ENCODE measurements around the gene RRP8.

Gene RRP8

DNA sequence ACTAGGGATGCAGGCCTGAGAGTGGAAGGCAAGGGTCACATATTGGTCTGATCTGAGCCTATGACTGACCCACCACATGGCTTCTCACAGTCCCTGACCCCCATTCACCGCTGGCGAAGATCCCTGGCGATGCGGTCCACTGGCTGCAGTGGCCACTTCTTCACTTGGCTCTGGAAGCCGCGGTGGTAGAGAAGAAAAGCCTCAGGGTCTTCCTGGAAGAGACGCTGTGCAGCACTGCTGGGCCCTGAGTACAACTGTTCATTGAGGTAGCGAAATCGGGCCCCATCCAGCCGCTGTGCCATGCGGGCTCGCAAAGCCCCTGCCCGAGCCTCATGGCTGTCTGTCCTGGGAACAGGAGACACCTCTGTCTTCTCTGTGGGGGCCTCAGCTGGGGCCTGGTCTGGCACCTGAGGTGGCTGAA lies 2.4 kb downstream of the RRP8 start:
- DNase-seq (ENCODE audit: low read depth, low spot score), result no peak

DNA sequence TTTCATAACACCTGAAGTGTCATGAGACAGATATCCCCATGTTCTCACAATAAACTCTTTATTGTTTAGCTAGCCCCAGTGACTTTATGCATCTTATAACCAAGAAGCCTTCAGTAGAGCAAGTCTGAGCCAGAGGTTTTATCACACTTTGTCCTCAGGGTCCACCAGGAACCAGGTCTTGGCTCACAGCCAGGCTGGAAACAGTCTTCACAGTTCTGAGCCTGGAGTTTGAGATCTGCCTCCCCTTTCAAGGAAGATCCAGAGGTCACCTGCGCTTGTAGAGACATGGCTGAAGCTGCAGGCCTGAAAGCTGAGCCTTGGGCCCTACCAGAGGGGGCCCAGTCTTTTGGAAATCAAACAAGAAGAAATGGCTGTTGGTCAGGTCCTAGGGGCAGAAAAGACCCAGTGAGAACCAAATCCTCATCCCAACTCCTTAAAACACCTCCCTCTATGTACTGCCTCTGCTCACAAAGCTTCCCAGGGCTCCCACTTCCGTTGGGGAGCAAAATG lies 3.5 kb downstream of the RRP8 start:
- no peak for DNase-seq (ENCODE audit: low read depth, low spot score)

DNA sequence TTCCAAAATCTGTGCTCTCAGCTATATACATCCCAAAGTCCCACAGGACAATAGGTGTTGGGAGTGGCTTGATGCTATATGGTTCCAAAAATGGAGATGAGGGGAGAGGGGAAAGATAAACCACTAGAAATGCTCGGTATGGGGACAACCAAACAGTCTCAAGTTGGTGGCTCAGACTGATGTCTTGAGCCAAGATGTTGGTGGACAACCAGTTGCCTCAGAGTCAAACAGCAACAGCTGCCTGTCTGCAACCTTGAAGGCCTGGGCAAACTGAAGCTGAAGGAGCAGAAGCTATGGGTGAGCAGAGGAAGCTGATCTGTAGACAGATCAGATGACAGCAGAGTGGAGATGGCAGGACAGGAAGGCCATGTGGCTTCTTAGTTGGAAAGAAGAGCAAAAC lies 4.0 kb downstream of the RRP8 start:
- DNase-seq (ENCODE audit: low read depth, low spot score), result no peak

DNA sequence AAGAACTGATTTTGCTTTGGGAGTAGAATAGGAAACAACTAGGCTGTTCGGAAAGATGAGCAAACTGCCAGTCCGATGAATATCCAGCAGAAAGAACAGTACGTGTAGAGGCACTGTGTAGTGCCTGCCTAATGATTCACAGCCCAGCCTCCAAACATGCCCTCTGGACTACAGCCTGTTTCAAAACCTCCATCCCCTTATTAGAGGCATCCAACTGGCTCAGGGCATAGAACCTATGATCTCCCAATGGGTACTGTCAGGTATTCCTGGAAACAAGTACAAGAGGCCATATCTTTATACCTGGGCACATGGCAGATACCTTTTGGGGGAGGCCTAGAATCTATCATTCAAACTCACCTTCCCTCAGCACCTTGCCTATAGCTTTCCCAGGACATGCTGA lies 4.9 kb downstream of the RRP8 start:
- no peak for DNase-seq (ENCODE audit: low read depth, low spot score)

DNA sequence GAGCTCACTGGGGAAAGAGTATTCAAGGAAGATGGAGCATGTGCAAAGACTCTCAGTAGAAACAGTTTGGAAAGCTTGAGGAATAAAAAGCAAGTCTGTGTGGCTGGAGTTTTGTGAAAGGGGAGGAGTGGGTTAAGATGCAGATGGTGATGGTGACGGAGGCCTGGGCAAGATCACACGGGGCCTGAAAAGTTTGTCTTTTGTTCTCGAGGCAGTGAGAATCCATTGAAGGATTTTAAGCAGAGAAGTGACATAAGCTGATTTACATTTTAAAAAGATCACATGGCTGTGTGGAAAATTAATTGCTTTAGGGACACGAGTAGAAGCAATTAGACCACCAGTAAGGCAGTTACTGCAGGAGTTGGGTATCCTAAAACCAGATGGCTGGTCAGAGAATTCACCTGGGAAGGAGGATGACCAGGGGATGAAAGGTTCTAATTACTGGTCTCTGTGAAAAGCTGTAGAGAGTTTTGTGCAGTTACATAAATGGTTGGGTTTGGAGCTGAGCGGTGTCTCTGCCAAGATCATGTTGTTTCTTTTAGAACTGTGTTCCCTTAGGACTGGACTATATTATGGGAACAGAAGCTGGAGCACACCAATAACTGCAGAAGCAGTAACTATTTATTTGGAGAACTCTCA lies 7.1 kb downstream of the RRP8 start:
- DNase-seq (ENCODE audit: low read depth, low spot score), result no peak

DNA sequence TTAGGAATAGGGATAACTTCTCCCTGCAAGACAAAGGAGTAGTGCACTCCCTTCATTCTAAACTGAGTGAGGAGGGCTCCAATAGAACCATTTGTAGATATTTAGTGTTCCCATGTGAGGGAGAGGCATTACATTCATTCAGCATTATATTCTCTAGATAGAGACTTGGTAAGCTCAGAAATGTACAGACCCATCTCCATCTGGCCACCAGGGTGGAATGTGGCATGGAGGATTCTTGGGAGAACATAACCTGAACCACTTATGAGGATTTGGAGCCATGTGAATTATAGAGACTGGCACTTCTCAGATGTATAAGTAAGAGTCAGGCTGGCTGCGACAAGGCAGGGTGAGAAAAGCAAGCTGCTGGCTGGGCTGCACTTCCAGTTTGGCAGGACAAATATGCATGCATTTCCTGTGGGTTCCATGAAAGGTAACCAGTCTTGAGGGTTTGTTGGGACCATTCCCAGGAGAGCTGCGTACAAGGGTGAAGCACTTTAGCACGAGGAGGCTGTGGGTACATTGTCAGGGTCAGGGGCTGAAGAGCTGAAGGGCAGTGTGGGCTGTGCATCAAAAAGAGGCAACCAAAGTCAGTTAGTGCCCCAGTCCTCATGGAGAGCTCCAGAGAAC lies 9.2 kb downstream of the RRP8 start:
- DNase-seq (ENCODE audit: low read depth, low spot score), result no peak

DNA sequence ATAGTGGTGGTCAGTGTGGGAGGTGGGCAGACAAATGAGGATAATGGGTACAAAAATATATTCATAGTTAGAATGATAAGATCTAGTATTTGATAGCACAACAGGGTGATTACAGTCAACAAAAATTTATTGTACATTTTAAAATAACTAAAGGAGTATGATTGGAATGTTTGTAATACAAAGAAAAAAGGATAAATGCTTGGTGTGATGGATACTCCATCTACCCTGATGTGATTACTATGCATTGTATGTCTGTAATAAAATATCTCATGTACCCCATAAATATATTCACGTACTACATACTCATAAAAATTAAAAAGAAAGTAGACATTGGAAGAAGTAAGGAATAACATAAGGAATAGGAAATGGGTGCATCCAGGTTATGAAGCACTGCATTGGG lies 15.4 kb downstream of the RRP8 start:
- no peak for DNase-seq (ENCODE audit: low read depth, low spot score)

DNA sequence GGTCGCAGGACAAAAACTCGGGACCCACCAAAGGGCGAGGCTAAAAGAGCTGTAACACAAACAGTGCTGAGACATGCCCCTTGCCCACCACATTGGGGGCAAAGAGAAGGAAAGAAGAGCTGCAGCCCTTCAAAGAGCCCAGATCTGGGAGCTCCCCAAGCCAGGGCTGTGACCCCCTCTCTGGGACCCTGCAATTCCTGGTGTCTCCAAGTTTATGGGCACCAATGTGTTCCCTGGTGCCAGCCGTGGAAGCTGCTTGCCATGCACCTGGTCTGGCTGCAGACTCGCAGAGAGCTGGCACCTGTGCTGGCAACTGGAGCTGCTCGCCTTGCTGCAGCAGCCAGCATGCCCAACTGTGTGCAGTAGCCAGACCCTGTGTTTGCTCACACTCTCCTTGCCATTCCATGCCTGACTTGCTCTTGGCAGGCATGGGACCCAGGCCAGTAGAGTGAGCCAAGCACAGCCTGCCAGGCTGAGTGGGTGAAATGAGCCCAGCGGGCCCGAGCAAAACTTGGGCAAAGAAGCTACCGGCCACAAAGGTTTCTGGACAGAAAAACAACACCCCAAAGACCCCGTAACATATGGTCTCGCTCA lies 16.0 kb downstream of the RRP8 start:
- no peak for DNase-seq (ENCODE audit: low read depth, low spot score)

DNA sequence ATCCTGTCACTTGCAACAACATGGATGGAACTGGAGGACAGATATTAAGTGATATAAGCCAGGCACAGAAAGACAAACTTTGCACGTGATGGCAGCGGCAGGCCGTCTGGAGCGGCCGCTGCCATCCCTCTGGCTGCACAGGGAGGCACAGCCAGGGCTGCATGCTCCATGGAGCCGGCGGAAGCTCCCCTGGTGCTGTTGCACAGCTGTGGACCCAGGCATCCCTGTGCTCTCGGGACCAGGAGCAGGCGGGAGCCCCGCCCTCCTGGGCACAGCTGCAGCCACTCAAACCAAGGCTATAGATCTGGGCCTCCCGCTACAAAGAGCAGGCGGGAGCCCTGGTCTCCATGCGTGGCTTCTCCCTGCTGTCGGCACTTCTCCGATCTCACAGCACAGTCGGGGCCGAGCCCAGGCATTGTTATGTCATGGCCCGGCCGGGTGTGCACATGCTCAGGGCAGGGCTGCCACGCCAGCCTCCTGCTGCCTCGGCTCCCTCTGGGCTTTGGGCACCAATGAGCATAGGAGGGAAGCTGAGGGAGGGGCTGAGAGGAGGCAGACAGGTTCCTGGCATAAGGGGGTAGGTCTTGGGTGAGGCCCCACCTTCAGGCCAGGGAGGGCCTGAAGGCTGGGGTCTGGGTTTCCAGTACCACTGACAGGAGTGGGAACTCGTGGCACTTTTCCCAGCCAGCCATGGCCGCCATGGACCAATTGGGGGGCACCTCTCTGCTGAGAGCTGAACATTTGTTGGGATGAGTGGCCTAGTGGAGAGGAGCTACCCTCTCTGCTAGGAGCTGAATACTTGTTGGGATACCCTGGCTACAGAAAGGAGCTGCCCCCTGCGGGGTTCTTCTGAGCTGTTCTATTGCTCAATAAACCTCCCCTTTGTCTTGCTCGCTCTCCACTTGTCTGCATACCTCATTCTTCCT lies 16.7 kb downstream of the RRP8 start:
- no peak for DNase-seq (ENCODE audit: low read depth, low spot score)

DNA sequence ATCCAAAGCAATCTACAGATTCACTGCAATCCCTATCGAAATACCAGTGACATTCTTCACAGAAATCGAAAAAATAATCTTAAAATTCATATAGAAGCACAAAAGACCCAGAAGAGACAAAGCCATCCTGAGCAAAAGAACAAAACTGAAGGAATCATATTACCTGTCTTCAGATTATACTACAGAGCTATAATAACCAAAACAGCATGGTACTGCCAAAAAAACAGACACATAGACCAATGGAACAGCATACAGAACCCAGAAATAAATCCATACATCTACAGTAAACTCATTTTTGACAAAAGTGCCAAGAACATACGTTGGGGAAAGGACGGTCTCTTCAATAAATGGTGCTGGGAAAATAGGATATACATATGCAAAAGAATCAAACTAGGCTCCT lies 18.9 kb downstream of the RRP8 start:
- DNase-seq (ENCODE audit: low read depth, low spot score), result no peak

DNA sequence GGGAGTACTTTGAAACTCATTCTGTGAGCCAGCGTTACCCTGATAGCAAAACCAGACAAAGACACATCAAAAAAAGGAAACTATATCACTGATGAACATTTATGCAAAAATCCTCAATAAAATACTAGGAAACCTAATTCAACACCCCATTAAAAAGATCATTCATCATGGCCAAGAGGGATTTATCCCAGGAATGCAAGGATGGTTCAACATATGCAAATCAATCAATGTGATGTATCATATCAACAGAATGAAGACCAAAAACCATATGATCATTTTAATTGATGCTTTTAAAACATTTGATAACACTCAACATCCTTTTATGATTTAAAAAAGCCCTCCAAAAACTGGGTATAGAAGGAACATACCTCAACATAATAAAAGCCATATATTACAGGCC lies 19.8 kb downstream of the RRP8 start:
- no peak for DNase-seq (ENCODE audit: low read depth, low spot score)

DNA sequence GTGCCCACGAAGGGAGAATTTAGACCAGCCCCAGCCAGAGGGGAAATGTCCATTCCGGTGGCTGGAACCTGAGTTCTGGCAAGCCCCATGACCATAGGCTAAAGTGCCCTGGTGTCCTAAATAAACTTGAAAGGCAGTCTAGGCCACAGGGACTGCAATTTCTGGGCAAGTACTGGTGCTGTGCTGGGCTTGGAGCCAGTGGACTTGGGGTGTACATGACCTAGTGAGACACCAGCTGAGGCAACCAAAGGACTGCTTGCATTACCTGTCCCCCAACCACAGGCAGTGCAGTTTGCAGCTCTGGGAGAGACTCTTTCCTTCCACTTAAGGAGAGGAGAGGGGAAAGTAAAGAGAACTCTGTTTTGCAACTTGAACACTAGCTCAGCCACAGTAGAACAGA lies 23.7 kb downstream of the RRP8 start:
- no peak for DNase-seq (ENCODE audit: low read depth, low spot score)

DNA sequence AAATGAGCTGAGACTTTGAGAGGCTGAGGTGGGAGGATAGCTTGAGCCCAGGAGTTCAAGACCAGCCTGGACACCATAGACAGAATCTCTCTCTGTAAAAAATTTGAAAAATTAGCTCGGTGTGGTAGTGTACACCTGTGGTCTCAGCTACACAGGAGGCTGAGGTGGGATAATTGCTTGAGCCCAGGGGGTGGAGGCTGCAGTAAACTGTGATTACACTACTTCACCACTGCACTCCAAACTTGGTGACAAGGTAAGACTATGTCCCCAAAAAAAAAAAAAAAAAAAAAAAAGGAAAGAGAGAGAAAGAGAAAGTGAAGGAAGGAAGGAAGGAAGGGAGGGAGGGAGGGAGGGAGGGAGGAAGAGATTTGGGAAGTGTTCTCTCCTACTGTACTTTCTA lies 25.3 kb downstream of the RRP8 start:
- no peak for DNase-seq (ENCODE audit: low read depth, low spot score)

DNA sequence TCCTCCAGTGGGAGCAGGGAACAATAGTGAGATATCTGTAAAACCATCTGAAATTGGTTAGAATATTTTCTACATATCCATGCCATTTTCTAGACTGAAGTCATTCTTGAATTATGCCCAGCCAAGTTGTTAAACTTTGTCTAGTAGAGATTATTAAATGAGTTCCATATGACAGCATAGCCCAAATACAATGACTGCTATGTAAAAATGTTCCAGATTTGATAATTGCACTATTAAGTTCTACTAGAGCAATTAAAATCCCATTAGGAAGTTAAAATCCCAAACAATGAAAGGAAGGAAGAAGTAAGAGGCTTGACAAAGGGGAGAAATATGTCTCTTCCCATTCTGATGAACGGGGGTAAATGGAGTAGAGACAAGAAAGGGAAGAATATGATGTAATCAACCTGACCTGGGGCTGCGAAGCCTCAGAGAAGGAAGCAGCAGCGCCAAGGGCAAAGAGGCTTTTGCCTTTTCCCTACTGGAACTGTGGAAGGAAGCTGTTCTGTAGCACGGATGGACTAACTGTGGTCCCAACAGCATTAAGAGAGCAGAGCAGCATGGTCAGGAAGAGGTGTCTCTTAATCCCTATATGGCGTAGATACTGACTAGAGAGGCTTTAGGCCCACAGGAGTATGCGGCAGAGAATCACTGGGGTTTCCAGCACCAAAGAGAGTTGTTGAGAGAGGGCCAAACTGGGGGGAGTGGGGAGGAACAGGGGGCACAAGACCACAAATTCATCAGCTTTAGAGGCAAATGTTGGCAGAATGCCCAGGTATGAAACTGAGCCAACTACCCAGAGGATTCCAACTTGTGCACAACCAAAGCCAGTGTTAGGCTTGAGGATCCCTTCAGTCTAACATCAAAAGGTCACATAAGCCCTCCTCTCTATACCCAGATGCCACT lies 26.7 kb downstream of the RRP8 start:
- DNase-seq (ENCODE audit: low read depth, low spot score), result no peak

DNA sequence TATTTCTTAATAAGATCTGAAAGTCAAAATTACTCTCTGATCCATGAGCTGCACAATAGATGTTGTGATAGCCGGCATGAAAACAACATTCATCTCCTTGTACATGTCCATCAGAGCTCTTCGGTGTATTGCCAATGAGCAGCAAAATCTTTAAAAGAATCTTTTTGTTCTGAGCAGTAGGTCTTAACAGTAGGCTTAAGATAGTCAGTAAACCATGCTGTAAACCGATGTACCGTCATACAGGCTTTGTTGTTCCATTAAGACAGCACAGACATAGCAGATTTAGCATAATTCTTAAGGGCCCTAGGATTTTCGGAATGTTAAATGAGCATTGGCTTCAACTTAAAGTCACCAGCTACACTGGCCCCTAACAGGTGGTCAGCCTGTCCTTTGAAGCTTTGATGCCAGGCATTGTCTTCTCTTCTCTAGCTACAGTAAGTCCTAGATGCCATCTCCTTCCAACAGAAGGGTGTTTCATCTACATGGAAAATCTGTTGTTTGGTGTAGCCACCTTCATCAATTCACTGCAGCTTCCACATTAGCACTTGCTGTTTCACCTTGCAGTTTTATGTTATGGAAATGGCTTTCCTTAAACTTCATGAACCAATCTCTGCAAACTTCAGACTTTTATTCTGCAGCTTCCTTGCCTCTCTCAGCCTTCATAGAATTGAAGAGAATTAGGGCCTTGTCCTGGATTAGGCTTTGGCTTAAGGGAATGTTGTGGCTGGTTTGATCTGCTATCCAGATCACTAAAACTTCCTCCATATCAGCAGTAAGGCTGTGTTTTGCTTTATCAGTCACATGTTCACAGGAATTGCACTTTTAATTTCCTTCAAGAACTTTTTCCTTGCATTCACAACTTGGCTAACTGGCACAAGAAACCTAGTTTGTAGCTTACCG lies 28.4 kb downstream of the RRP8 start:
- DNase-seq (ENCODE audit: low read depth, low spot score), result no peak

DNA sequence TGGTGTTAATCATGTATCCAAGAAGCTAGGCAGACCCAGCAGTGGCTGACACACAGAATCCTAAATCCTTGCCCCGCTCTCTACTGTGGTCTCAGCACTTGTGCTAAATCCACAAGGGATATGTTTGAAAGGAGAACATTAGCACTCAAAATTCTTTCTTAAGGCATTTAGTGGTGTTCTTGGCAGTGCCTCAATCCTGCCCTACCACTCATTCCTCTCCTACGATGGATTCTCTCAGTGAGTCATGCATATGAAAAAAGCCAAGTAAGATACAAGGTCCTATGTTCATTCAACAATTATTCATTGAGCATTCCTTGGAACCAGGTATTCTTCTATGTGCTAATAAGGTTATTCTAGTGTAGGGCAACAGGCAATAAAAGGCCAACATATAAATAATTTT lies 31.2 kb downstream of the RRP8 start:
- DNase-seq (ENCODE audit: low read depth, low spot score), result no peak

DNA sequence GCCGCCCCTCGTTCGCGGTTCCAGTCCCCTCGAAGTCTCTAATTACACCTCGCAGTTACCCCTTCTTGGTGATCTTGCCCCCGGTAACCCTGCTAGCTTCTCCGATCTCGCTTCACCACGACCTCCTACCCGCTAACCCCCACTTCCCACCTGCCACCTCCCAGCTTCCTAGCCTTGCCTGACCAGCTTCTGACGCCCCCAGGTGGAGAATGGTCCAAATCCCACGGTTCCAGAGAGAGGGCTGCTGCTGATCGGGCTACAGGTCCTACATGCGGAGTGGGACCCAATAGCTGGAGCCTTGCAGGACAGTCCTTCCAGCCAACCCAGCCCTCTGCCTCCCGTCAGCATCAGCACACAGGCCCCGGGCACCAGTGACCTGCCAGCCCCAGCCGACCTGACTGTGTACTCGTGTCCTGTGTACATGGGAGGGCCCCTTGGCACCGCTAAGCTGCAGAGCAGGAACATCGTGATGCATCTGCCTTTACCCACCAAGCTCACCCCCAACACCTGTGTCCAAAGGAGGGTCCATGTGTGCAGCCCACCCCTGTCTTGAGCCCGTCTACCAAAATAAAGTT lies 31.9 kb downstream of the RRP8 start:
- DNase-seq (ENCODE audit: low read depth, low spot score), result no peak

DNA sequence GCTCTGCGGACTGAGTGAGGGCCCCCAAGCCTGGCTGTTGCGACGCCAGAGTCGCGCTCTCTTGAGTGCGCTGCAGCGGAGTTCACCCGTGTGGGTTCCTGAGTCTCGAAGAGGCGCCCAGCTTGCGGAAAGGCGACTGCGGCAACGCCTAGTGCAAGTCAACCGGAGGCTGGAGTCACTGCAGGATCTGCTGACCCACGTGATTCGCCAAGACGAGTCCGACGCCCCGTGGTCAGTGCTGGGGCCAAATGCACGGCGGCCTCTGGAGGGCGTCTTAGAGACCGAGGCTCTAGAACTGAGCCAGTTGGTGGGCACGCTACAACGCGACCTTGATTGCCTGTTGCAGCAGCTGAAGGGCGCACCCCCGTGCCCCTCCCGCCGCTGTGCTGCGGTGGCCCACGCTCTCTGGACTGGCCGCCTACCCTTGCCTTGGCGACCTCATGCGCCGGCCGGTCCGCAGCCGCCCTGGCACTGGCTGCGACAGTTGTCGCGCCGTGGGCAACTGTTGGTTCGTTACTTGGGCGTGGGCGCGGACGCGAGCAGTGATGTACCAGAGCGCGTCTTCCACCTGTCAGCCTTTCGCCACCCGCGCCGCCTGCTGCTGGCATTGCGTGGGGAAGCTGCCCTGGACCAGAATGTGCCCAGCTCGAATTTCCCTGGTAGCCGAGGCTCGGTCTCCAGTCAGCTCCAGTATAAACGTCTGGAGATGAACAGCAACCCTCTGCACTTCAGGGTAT lies 32.6 kb downstream of the RRP8 start:
- no peak for DNase-seq (ENCODE audit: low read depth, low spot score)

DNA sequence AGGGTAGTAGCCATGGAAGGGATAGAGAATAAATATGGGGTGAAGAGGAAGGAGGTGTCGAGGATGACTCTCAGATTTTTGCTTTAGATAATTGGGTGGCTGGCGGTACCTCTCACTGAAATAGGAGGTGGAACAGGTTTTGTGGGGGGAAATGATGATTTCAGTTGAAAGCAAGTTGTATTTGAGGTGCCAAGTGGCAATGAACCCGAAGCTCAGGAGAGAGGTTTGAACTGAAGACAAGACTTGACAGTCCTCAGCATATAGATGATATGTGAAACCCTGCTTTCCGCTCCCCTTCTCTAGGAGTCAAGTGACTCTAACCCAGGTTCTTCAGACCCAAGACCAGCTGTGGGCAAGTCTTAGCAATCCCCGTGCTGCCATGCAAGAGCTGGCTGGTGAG lies 33.7 kb downstream of the RRP8 start:
- DNase-seq (ENCODE audit: low read depth, low spot score), result no peak

Data from activated naive CD8-positive, alpha-beta T cell treated with anti-CD3 and anti-CD28 coated beads, Interleukin-2, amount 50 U/mL, for 16 hours (primary cell).